ENCODE results near the gene ADD3. TPM values are rescaled to one million over a fixed set of nuclear protein-coding genes. Genes with fewer than 3 reads are reported as not detected.

Gene ADD3
- total RNA-seq, 2 experiments from 2014 or later: 273 to 302 TPM

- peaks cover 18% of the 10 kb centered on the region for H3K4me1 Mint-ChIP-seq (ENCODE audit: low read depth)
- no peak for TF ChIP-seq CTCF (IDR thresholded peaks at IDR 0.05)
- H3K9me3 ChIP-seq (ENCODE audit: control insufficient read depth in 1 of 2, insufficient read depth in 1 of 2, low read length in 2 of 2): peaks cover 0 to 4% of the 10 kb centered on the region in 2 experiments
- H3K36me3 Mint-ChIP-seq (ENCODE audit: low read depth): no peaks in the 10 kb centered on the region
- DNase-seq (no peak), ATAC-seq (ENCODE audit: poor library complexity) (no peak)
- no peaks in the 10 kb centered on the region for H3K9me3 Mint-ChIP-seq
- no peak overlapping the region for H3K27ac ChIP-seq (ENCODE audit: low read depth in 1 of 2, low read length in 2 of 2)
- H3K27ac Mint-ChIP-seq: no peak overlapping the region
- H3K27me3 ChIP-seq (ENCODE audit: control insufficient read depth in 1 of 2, insufficient read depth in 2 of 2, low read length in 2 of 2): peaks cover 28 to 61% of the 10 kb centered on the region in 2 experiments
- H3K4me3 Mint-ChIP-seq: no peak overlapping the region
- ChIA-PET CTCF (interaction anchor here (1.4 kb wide), 1 partner anchor 36 kb away, joined by 4 read pairs; no protein-coding TSS in a partner anchor), POLR2A (interaction anchor here (0.6 kb wide), 2 partner anchors 14 to 34 kb away, joined by 3 to 4 read pairs; no protein-coding TSS in a partner anchor)
- H3K36me3 ChIP-seq (ENCODE audit: insufficient read depth, low read length): no peaks in the 10 kb centered on the region
- H3K4me1 ChIP-seq (ENCODE audit: insufficient read depth, low read length): peaks cover 11% of the 10 kb centered on the region
- no peak overlapping the region for H3K4me3 ChIP-seq (ENCODE audit: low read length)
- peaks cover 79% of the 10 kb centered on the region for H3K27me3 Mint-ChIP-seq
- intact Hi-C loops (cut with DNase I, micrococcal nuclease): no loop called here
Measured at GRCh38 chr10:110174201-110174600, 166.4 kb downstream of the ADD3 start.

GRCh38 chr10:110174816-110175215 is 167.0 kb downstream of the ADD3 start:
- ChIA-PET POLR2A (no interaction called here), CTCF (interaction anchor here (1.4 kb wide), 1 partner anchor 36 kb away, joined by 4 read pairs; no protein-coding TSS in a partner anchor)
- H3K27ac Mint-ChIP-seq: no peak overlapping the region
- no peak for TF ChIP-seq CTCF (IDR thresholded peaks at IDR 0.05)
- Histone ChIP-seq H3K27ac (ENCODE audit: low read depth in 1 of 2, low read length in 2 of 2) (no peak overlapping the region), H3K36me3 (ENCODE audit: insufficient read depth, low read length) (no peaks in the 10 kb centered on the region), H3K27me3 (ENCODE audit: control insufficient read depth in 1 of 2, insufficient read depth in 2 of 2, low read length in 2 of 2) (peaks cover 23 to 55% of the 10 kb centered on the region in 2 experiments), H3K9me3 (ENCODE audit: control insufficient read depth in 1 of 2, insufficient read depth in 1 of 2, low read length in 2 of 2) (peaks cover 0 to 4% of the 10 kb centered on the region in 2 experiments), H3K4me3 (ENCODE audit: low read length) (no peak overlapping the region), H3K4me1 (ENCODE audit: insufficient read depth, low read length) (peaks cover 11% of the 10 kb centered on the region)
- peaks cover 12% of the 10 kb centered on the region for H3K4me1 Mint-ChIP-seq (ENCODE audit: low read depth)
- H3K4me3 Mint-ChIP-seq: no peak overlapping the region
- intact Hi-C loops (cut with DNase I, micrococcal nuclease): no loop called here
- H3K27me3 Mint-ChIP-seq: peaks cover 76% of the 10 kb centered on the region
- DNase-seq: no peak
- no peaks in the 10 kb centered on the region for H3K9me3 Mint-ChIP-seq
- no peak for ATAC-seq (ENCODE audit: poor library complexity)
- H3K36me3 Mint-ChIP-seq (ENCODE audit: low read depth): no peaks in the 10 kb centered on the region

- peaks cover 7% of the 10 kb centered on the region for H3K4me1 Mint-ChIP-seq (ENCODE audit: low read depth)
- H3K9me3 Mint-ChIP-seq: no peaks in the 10 kb centered on the region
Measured at GRCh38 chr10:110175406-110175805, 167.6 kb downstream of the ADD3 start.

More at GRCh38 chr10:110175406-110175805, 167.6 kb downstream of the ADD3 start:
- TF ChIP-seq CTCF (IDR thresholded peaks at IDR 0.05): no peak
- Mint-ChIP-seq H3K27me3 (peaks cover 71% of the 10 kb centered on the region), H3K36me3 (ENCODE audit: low read depth) (no peaks in the 10 kb centered on the region), H3K4me3 (no peak overlapping the region), H3K27ac (no peak overlapping the region)
- Histone ChIP-seq H3K4me1 (ENCODE audit: insufficient read depth, low read length) (peaks cover 7% of the 10 kb centered on the region), H3K36me3 (ENCODE audit: insufficient read depth, low read length) (no peaks in the 10 kb centered on the region), H3K4me3 (ENCODE audit: low read length) (no peak overlapping the region), H3K9me3 (ENCODE audit: control insufficient read depth in 1 of 2, insufficient read depth in 1 of 2, low read length in 2 of 2) (peaks cover 0 to 4% of the 10 kb centered on the region in 2 experiments), H3K27ac (ENCODE audit: low read depth in 1 of 2, low read length in 2 of 2) (no peak overlapping the region), H3K27me3 (ENCODE audit: control insufficient read depth in 1 of 2, insufficient read depth in 2 of 2, low read length in 2 of 2) (peaks cover 17 to 50% of the 10 kb centered on the region in 2 experiments)
- DNase-seq (no peak), ATAC-seq (ENCODE audit: poor library complexity) (no peak)
- intact Hi-C loops (cut with DNase I, micrococcal nuclease): no loop called here
- CTCF ChIA-PET: no interaction called here
- POLR2A ChIA-PET: no interaction called here

Data from CD4-positive, alpha-beta T cell (primary cell).